Lower lobe of right lung (tissue), 2 donors: Measurements from ENCODE around the gene ST7L. TPM values are rescaled to one million over a fixed set of nuclear protein-coding genes. Genes with fewer than 3 reads are reported as not detected.

Experiments
- ATAC-seq, 2 donors: fragments of 200-7000 bp; cut with Tn5 transposase; one replicate each; pipeline ENCODE4 v1.9.1; 2020 to 2022; ENCODE audit warnings: mild to moderate bottlenecking in 2 of 2, moderate library complexity in 2 of 2
- DNase-seq: peaks from one replicate; pipeline ENCODE4 v3.0.0-alpha.2; 2020
- H3K27ac ChIP-seq: fragments of 200-600 bp; one replicate; pipeline ENCODE4 v1.8.0; 2022
- H3K27me3 ChIP-seq: fragments of 200-600 bp; one replicate; pipeline ENCODE4 v1.8.0; 2022; ENCODE audit warnings: low read depth
- H3K36me3 ChIP-seq: fragments of 200-600 bp; one replicate; pipeline ENCODE4 v1.8.0; 2022; ENCODE audit warnings: mild to moderate bottlenecking
- H3K4me1 ChIP-seq: fragments of 200-600 bp; one replicate; pipeline ENCODE4 v1.8.0; 2022
- H3K4me3 ChIP-seq: fragments of 200-600 bp; one replicate; pipeline ENCODE4 v1.8.0; 2022; ENCODE audit warnings: mild to moderate bottlenecking
- H3K9me3 ChIP-seq: fragments of 200-600 bp; one replicate; pipeline ENCODE4 v1.8.0; 2022
- intact Hi-C: fragments of 100-400 bp; cut with DNase I; formaldehyde crosslinking; loops from one replicate; pipeline ENCODE4 v1.11.0; 2022
- long read RNA-seq: library from polyadenylated mRNA; unstranded; transcript quantifications from one replicate; pipeline ENCODE4 v2.0.0, GENCODE V29; 2021
- total RNA-seq: library from RNA; stranded (reverse); fragmentation: NEBNext Ultra II Directional; extraction: Animal tissue kit (Norgen Biotek cat#: 25700); gene quantifications from one replicate; pipeline ENCODE4 v1.2.1, GENCODE V29; 2021
- TF ChIP-seq, protein P1 (sequence below): fragments of 200-600 bp; IDR thresholded peaks from one replicate; pipeline ENCODE4 v1.8.0; 2022; ENCODE audit warnings: antibody characterized with exemption, mild to moderate bottlenecking
- donor health status: DM: no; HTN: yes; CAD: no; lungs with severe emphysema.

Gene ST7L
- total RNA-seq, result 18.8 TPM
- long read RNA-seq, full-length matches to known transcripts, result 14 of 24 reads
- long read RNA-seq, partial matches to known transcripts, result 3 of 24 reads
- long read RNA-seq, other reads (novel, unspliced or antisense), result 7 of 24 reads

- H3K4me3 ChIP-seq, result peak within 1 kb of the TSS; percentile 91
- peaks cover 32% of the 10 kb centered on the region for H3K36me3 ChIP-seq
- H3K27ac ChIP-seq, result peak within 1 kb of the TSS; percentile 99
- DNase-seq (peak; percentile 77), ATAC-seq (peak; percentile 77 to 93)
- no peaks in the 10 kb centered on the region for H3K27me3 ChIP-seq
- no peaks in the 10 kb centered on the region for H3K9me3 ChIP-seq
- intact Hi-C loops, result no loop called here
- TF ChIP-seq, protein P1, sequence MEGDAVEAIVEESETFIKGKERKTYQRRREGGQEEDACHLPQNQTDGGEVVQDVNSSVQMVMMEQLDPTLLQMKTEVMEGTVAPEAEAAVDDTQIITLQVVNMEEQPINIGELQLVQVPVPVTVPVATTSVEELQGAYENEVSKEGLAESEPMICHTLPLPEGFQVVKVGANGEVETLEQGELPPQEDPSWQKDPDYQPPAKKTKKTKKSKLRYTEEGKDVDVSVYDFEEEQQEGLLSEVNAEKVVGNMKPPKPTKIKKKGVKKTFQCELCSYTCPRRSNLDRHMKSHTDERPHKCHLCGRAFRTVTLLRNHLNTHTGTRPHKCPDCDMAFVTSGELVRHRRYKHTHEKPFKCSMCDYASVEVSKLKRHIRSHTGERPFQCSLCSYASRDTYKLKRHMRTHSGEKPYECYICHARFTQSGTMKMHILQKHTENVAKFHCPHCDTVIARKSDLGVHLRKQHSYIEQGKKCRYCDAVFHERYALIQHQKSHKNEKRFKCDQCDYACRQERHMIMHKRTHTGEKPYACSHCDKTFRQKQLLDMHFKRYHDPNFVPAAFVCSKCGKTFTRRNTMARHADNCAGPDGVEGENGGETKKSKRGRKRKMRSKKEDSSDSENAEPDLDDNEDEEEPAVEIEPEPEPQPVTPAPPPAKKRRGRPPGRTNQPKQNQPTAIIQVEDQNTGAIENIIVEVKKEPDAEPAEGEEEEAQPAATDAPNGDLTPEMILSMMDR, result no peak
- H3K4me1 ChIP-seq, result peaks cover 38% of the 10 kb centered on the region
Measured at GRCh38 chr1:112618721-112619517, at the start of gene ST7L. ST7L (minus strand) TSS chr1:112619141; CDS start chr1:112619113, 28 bp downstream.

DNA sequence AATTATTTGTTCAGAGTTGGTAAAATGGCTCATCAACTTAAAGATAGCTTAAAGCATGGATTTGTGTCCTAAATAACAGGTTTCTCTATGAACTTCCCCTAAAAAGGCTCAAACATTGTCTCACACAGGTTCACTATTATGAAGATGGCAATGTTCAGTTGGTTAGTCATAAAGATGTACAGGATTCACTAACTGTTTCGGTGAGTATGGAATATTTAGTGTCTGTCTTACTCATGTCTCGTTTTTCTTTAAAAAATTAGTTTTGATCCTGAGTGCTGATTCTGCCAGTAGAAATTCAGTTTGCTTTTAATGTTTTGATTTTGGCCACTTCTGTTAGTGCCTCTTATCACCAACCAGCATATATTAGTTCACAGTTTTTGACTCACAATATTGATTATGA, 48.0 kb upstream of the ST7L start:
- Histone ChIP-seq H3K4me1 (peaks cover 5% of the 10 kb centered on the region), H3K27me3 (no peaks in the 10 kb centered on the region), H3K9me3 (no peaks in the 10 kb centered on the region), H3K27ac (no peak overlapping the region), H3K4me3 (no peak overlapping the region), H3K36me3 (peaks cover 100% of the 10 kb centered on the region)
- DNase-seq (no peak), ATAC-seq (no peak)
- TF ChIP-seq, protein P1, result no peak
- intact Hi-C loops, result no loop called here

DNA sequence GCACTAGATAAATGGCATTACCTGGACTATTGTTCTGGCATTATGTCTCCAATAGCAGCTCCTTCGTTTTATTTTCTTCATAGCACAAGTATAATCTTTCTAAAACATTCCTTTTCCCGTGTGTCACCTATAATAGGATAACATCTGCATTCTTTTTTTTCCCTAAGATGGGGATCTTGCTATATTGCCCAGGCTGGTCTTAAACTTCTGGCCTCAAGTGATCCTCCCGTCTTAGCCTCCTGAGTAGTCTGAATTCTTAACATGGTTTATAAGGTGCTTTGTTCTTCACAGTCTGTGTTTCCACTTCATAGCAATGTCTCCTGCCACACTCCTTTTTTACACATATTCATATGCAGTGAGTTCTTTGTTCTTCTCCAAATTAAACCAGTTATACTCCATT, 46.9 kb upstream of the ST7L start:
- H3K36me3 ChIP-seq, result peaks cover 100% of the 10 kb centered on the region
- no peak overlapping the region for H3K27ac ChIP-seq
- peaks cover 5% of the 10 kb centered on the region for H3K4me1 ChIP-seq
- intact Hi-C loops, result no loop called here
- no peak overlapping the region for H3K4me3 ChIP-seq
- H3K27me3 ChIP-seq, result no peaks in the 10 kb centered on the region
- no peak for DNase-seq
- ATAC-seq, result no peak
- TF ChIP-seq, protein P1, result no peak
- no peaks in the 10 kb centered on the region for H3K9me3 ChIP-seq

GRCh38 chr1:112651205-112651604, 32.3 kb upstream of the ST7L start:
- Histone ChIP-seq H3K36me3 (peaks cover 92% of the 10 kb centered on the region), H3K9me3 (no peaks in the 10 kb centered on the region), H3K27ac (no peak overlapping the region), H3K27me3 (no peaks in the 10 kb centered on the region), H3K4me1 (no peaks in the 10 kb centered on the region), H3K4me3 (no peak overlapping the region)
- TF ChIP-seq, protein P1, result no peak
- DNase-seq (no peak), ATAC-seq (no peak)
- intact Hi-C loops, result no loop called here

- Histone ChIP-seq H3K27ac (no peak overlapping the region), H3K27me3 (no peaks in the 10 kb centered on the region), H3K4me3 (no peak overlapping the region), H3K36me3 (peaks cover 59% of the 10 kb centered on the region), H3K9me3 (no peaks in the 10 kb centered on the region), H3K4me1 (peaks cover 12% of the 10 kb centered on the region)
- intact Hi-C loops, result no loop called here
- DNase-seq (no peak), ATAC-seq (no peak)
- TF ChIP-seq, protein P1, result no peak
Measured at GRCh38 chr1:112646225-112646624, 27.3 kb upstream of the ST7L start.
